Stimulated activated CD4-positive, alpha-beta T cell treated with anti-CD3 and anti-CD28 coated beads, Interleukin-2, amount 100 ng/mL, for 4 hours (primary cell): Measurements from ENCODE around the gene SCARF2.
"Not testable (repeated sequence)": the region's sequence is repeated elsewhere in the genome, so short reads cannot be mapped to it uniquely, and the experiment has no call there.

Experiments used
- DNase-seq: peaks from one replicate; pipeline ENCODE4 v3.0.0-alpha.2; 2020; ENCODE audit warnings: low read depth

Gene SCARF2

GRCh38 chr22:20437613-20438426, at the start of gene SCARF2:
SCARF2 (minus strand) TSS chr22:20437825; CDS start chr22:20437754, 71 bp downstream.
- DNase-seq: no peak

GRCh38 chr22:20486229-20486628, 48.6 kb upstream of the SCARF2 start:
- no peak for DNase-seq

- DNase-seq: no peak
Measured at GRCh38 chr22:20484948-20485683, 47.5 kb upstream of the SCARF2 start.

- DNase-seq: no peak
Measured at GRCh38 chr22:20483771-20484170, 46.1 kb upstream of the SCARF2 start.

- not testable (repeated sequence) for DNase-seq
Measured at GRCh38 chr22:20483143-20483506, 45.5 kb upstream of the SCARF2 start.

- DNase-seq: no peak
Measured at GRCh38 chr22:20479612-20480196, 42.1 kb upstream of the SCARF2 start.

GRCh38 chr22:20478059-20478458, 40.4 kb upstream of the SCARF2 start:
- not testable (repeated sequence) for DNase-seq

- not testable (repeated sequence) for DNase-seq
Measured at GRCh38 chr22:20475569-20475968, 37.9 kb upstream of the SCARF2 start.

GRCh38 chr22:20475115-20475436, 37.5 kb upstream of the SCARF2 start:
- DNase-seq: no peak

- DNase-seq: no peak
Measured at GRCh38 chr22:20472629-20473442, 35.2 kb upstream of the SCARF2 start.

- DNase-seq: no peak
Measured at GRCh38 chr22:20471126-20471833, 33.7 kb upstream of the SCARF2 start.

- DNase-seq: not testable (repeated sequence)
Measured at GRCh38 chr22:20470525-20470924, 32.9 kb upstream of the SCARF2 start.

- no peak for DNase-seq
Measured at GRCh38 chr22:20469110-20469868, 31.7 kb upstream of the SCARF2 start.

GRCh38 chr22:20466659-20467379, 29.2 kb upstream of the SCARF2 start:
- no peak for DNase-seq

- no peak for DNase-seq
Measured at GRCh38 chr22:20465759-20466077, 28.1 kb upstream of the SCARF2 start.

GRCh38 chr22:20464912-20465758, 27.5 kb upstream of the SCARF2 start:
- DNase-seq: no peak

GRCh38 chr22:20464096-20464614, 26.5 kb upstream of the SCARF2 start:
- DNase-seq: peak; percentile 41

GRCh38 chr22:20463324-20464095, 25.9 kb upstream of the SCARF2 start:
- DNase-seq: no peak
